Stimulated activated CD8-positive, alpha-beta memory T cell treated with anti-CD3 and anti-CD28 coated beads, Interleukin-7, amount 100 ng/mL, for 1 hour (primary cell): ENCODE data around the gene C3orf52.
"Not testable (repeated sequence)": the region's sequence is repeated elsewhere in the genome, so short reads cannot be mapped to it uniquely, and the experiment has no call there.

ENCODE experiments used
- DNase-seq, 2 donors: peaks; one replicate each; pipeline ENCODE4 v3.0.0-alpha.2; 2020; ENCODE audit warnings: low read depth in 2 of 2

C3orf52 gene

GRCh38 chr3:112086076-112086854 is at the start of gene C3orf52:
TSS of gene C3orf52 (plus strand) at chr3:112086389. CDS start at chr3:112086408, 19 bp downstream.
- DNase-seq, result peak; percentile 25 to 30

- DNase-seq, result not testable (repeated sequence)
These were observed 49.0 kb upstream of the C3orf52 start for GRCh38 chr3:112037194-112037593.

GRCh38 chr3:112038863-112039262 is 47.3 kb upstream of the C3orf52 start:
- no peak for DNase-seq

GRCh38 chr3:112041321-112041720 is 44.9 kb upstream of the C3orf52 start:
- no peak for DNase-seq

- no peak for DNase-seq
These were observed 43.3 kb upstream of the C3orf52 start for GRCh38 chr3:112042842-112043280.

DNA sequence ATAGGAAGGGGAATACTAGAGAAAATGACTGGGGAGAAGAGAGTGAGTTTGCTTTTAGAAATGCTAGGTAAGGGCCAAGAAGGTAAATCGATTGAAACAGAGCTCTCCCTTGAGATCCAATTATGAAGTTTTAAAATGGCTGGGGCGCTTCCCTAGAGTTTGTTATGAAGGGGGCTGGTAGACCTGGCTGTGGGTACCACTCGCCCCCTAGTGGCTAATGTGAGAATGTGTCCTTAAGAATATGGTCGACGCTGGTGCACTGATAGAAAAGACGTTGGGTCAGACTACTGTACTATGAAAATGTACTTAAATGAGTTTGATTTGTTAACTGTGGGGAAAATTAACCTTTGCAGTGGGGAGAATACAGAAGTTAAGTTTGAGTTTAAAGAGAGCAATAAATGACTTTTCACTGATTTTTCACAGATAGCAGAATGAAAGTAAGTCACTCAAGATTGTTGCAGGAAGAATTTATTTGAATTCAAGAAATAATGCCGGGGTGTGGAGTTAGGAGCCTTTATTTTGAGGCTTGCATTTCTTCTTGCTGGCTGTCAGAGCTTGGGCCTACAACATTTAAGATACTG is 42.5 kb upstream of the C3orf52 start:
- DNase-seq, result peak; percentile 1 to 4

DNA sequence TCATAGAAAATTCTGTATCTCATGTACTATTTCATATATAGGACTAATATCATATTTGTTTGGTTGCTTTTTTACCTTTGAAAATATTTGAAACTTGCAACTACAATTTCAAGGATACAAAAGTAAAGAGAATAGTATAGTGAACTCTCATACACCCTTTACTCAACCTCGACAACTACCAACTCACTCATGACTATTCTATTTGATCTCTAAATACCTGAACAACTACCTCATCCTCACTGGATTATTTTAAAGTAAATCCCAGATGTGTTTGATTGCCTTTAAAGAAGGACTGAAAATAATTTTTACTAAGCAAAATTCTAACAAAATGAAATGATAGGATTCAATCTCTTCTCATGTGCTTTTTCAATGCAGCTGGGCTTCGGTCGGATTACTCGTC is 39.6 kb upstream of the C3orf52 start:
- no peak for DNase-seq

GRCh38 chr3:112047264-112047663 is 38.9 kb upstream of the C3orf52 start:
- DNase-seq, result no peak

DNA sequence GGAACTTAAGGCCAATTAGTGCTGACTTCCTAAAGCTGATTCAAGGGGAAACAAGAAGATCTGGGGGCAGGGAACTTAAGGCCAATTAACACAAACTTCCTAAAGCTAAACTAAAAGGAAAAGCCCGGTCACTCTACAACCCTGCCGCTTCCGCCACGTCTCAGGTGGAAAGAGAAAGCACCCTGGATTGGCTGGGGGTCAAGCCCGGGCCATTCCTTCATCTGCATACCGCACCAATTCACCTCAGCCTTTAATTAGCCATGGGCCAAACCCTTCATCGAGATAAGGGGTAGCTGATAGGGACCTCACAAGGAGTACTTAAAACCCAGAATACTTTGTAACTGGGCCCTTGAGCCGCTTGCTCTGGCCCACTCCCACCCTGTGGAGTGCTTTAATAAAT is 37.3 kb upstream of the C3orf52 start:
- no peak for DNase-seq

GRCh38 chr3:112053229-112053628 is 33.0 kb upstream of the C3orf52 start:
- no peak for DNase-seq

GRCh38 chr3:112056451-112056929 is 29.7 kb upstream of the C3orf52 start:
- no peak for DNase-seq

DNA sequence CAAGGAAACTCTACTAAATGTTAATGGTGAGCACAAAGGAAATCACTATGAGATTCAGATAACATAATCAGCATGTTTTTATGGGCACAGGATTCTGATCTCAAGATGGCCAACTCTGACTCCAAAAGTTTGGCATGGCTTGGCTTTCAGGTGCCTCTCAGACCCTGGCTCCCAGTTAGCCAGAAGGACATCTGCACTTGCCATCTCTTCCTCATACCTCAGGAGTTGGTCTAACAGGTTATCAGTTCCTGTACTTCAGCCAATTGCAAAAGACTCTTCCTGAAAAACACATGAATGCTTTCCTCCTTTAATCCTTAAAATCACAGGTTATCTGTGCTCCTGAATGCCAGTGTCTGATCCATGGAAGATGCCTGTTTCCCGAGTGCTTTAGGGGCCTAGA is 26.7 kb upstream of the C3orf52 start:
- DNase-seq, result no peak

DNA sequence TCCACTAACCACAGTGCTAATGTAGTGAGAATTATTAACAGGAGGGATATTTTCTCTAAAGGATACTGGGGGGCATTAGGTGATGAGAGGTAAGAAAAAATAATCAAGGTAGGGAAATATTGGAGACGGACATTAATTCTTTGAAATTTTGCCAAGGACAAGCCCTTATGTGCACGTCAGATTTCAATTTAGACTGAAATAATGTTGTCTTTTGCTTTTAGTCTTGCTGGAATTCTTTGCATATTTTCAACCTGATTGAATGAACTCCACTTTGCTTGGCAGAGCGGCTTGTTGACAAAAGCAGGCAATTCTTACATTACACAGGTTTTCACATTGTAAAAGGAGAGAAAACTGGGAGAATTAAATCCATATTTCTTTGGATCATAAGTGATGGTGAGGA is 25.0 kb upstream of the C3orf52 start:
- DNase-seq, result no peak

- peak; percentile 10 to 14 for DNase-seq
These were observed 13.7 kb upstream of the C3orf52 start for GRCh38 chr3:112072387-112073060.

DNA sequence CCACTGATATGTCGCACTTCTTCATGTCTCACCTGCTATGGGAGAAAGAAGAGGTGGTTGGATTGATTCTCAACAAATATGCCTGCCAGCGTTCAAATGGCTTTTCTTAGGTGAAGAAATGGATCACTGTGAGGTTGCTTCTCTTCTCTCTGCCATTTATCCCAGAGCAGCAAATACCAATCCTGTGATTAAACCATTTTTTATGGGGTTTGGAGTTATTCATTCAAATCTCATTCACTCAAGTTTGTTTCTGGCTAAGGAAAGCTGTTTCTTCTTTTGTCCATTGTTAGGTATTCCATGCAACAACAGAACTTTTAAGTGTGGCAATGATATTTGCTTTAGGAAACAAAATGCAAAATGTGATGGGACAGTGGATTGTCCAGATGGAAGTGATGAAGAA is 12.2 kb upstream of the C3orf52 start:
- DNase-seq, result no peak

GRCh38 chr3:112074616-112075497 is 11.3 kb upstream of the C3orf52 start:
- DNase-seq, result no peak

DNA sequence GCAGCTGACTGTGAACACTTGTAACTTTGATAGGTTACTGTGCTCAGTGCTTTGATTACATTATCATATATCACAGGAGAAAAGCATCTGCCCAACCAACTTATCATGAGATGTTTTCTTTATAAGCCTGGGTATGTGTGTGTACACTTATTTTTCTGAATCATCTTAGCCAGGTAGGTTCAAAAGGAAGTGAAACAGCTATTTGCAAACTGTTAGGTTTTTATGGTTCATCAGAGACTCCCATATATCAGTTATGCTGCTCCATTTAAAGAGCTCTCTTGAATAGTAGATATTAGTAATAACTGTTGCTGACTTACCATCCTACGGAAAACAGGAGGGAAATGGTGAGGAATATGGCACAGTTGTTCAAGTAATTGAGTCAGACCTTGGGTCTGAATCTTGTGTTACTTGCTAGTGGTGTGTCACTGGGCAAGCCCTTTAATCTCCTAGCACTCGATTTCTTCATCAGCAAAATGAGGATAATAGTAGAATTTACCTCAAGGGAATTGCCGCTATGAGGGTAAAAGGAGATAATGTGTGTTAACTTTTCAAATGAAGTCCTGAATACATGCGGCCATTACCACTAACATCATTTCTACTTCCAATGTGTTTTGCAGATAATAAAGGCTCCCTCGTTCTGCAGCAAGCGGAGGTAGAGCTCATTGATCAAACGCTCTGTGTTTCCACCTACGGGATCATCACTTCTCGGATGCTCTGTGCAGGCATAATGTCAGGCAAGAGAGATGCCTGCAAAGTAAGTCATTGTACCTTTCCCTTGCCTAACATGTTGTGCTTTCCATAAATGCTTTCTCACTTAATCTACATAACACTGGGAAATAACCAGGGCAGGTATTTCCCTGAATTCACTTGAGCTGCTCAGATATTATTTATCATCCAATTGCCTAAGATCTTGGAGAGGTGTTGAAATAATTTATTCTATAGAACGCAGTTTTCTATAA is 7.8 kb upstream of the C3orf52 start:
- no peak for DNase-seq

GRCh38 chr3:112083239-112083638 is 3.0 kb upstream of the C3orf52 start:
- DNase-seq, result no peak

DNA sequence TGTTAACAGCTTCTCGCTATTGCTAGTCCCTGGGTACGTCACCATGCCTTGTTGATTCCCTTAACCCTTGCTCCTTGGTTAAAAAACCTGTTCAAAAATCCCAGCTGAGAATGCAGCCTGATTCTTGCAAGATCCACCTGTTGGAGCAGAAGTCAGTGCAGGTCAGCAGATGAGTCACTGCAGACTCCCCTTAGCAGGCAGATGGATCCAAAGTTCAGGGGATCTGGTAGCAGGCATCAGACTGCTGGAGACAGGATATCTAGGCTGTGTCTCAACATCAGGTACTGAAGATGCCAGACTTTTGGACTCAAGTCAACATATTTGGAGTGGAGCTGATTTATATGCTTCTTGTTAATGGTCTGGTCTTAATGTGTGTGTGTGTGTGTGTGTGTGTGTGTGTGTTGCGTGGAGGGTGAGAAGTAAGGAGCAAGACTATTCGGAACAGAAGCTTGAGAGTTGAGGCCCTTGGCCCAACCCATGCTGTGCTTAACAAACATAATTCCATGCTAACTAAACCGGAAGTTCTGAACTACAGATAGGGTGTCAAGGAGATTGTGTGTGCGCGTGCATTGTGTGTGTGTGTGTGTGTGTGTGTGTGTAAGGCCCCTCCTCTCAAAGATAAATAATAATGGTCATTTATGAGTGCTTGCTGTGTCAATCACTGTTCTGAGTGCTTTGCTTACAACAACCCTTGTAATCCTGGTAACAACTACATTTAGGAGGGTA is 1.0 kb upstream of the C3orf52 start:
- DNase-seq, result no peak

DNA sequence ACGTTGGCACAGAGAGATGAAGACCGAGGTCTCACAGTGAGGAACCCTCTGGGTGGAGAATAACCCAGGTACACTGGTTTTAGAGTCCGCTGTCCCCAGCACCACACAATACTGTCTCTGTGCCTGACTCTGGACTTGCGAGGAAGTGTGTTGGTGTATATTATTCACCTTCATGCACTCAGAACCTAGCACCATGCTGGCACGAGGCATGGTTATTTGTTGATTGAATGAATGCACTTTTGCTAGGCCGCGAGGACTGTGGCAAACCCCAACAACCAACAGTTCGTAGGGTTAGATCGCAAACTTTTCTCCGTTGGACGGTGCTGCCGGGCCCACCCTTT is 484 bp upstream of the C3orf52 start:
- no peak for DNase-seq
